Measurements from ENCODE around the gene ADAM8.

DNA sequence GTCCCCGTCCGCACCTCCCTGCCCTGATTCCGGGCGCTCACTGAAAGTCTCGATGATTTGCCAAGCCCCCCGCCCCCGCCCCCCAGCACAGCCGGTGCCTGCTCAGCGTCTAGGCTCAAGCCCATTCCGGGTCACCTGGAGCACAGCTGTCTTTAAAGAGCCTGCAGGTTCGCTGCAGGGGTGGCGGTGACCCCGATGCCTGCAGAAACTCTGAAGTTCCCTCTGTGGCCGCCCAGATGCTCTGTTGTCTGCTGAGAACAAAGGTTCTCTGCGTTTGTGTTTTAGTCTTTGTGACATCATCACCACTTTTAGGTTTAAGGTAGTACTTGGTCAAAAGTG is 38.2 kb downstream of the ADAM8 start:
- TF ChIP-seq POLR2A (IDR thresholded peaks at IDR 0.05; ENCODE audit: low read depth, low read length) = no peak
- no peak for TF ChIP-seq POLR2AphosphoS5 (IDR thresholded peaks at IDR 0.05; ENCODE audit: low read depth, low read length)
- no peak for TF ChIP-seq TAF1 (IDR thresholded peaks at IDR 0.05; ENCODE audit: low read depth, low read length)
- TF ChIP-seq POU2F2 (IDR thresholded peaks at IDR 0.05; ENCODE audit: low read depth, low read length) = no peak
- no peak for TF ChIP-seq SPI1 (IDR thresholded peaks at IDR 0.05; ENCODE audit: low read depth, low read length)
